Brain microvascular endothelial cell (primary cell): Measurements from ENCODE around the gene TSPAN32.
"Not testable (repeated sequence)": the region's sequence is repeated elsewhere in the genome, so short reads cannot be mapped to it uniquely, and the experiment has no call there.

Experiments
- DNase-seq: peaks from one replicate; pipeline ENCODE4 v3.0.0-alpha.2; 2020
- H3K27ac ChIP-seq: fragments of 250-450 bp; sonication (Bioruptor Pico); 2 replicates; pipeline ENCODE4 v1.5.1; 2020; ENCODE audit warnings: mild to moderate bottlenecking, moderate library complexity
- H3K27me3 ChIP-seq: fragments of 250-450 bp; sonication (Bioruptor Pico); replicated peaks from 2 replicates; pipeline ENCODE4 v1.5.1; 2020; ENCODE audit warnings: mild to moderate bottlenecking
- H3K36me3 ChIP-seq: fragments of 250-450 bp; sonication (Bioruptor Pico); replicated peaks from 2 replicates; pipeline ENCODE4 v1.5.1; 2020; ENCODE audit warnings: mild to moderate bottlenecking
- H3K4me3 ChIP-seq: 2 replicates; pipeline ENCODE4 v1.5.1; 2011; ENCODE audit warnings: low read depth, mild to moderate bottlenecking, control low read depth, low read length, moderate library complexity
- CTCF ChIP-seq: IDR thresholded peaks from 2 replicates; pipeline ENCODE4 v1.5.1; 2011; ENCODE audit warnings: low read depth, mild to moderate bottlenecking, moderate library complexity, low read length, control low read depth, inconsistent platforms; ENCODE audit errors: missing control alignments
- in situ Hi-C: cut with HindIII; loops from 2 replicates; pipeline ENCODE4 v1.10.0; 2017; ENCODE audit warnings: low sequenced_read_pairs, low pct_ligation_motif_present

The TSPAN32 gene

DNA sequence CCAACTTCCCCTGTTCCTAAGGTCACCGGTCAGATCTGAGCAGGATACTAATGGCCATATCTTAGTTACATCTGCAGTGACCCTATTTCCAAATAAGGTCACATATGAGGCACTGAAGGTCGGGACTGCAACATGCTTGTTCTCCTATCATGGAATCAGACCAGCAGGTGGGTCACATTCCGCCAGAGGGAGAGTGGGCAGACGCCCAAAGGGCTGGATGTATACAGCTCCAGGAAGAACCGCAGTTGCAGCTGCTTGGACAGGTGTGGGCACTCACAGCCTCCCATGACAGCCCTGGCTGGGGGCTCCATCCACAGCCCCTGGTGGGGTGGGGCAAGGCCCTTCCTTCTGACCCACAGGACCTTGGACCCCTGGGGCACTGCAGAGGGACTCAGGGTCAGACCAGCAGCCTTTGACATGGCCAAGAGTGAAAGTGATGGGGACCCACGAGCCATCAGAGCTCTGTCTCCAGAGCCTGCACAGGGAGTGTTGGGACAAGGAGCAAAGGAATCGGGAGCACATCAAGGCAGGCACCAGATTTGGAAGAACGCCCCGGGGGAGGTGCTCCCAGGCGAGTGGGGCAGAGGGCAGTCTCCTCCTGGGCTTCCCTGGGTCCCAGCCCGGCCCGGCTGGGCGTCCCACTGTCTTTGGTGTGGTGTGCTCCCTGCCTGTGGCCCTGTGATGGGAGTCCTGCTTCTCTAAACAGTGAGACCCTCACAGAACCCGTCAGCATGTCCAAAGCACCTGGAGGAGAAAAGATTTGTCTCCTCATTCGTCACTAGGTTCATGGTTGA is 62.0 kb downstream of the TSPAN32 start:
- Histone ChIP-seq H3K4me3 (no peak overlapping the region), H3K36me3 (no peaks in the 10 kb centered on the region), H3K27ac (no peak overlapping the region), H3K27me3 (no peaks in the 10 kb centered on the region)
- TF ChIP-seq CTCF, result no peak
- in situ Hi-C loops, result no loop called here
- no peak for DNase-seq

GRCh38 chr11:2364386-2364785 is 62.6 kb downstream of the TSPAN32 start:
- H3K4me3 ChIP-seq, in situ Hi-C loops, H3K36me3 ChIP-seq, H3K27me3 ChIP-seq, DNase-seq, H3K27ac ChIP-seq: not testable (repeated sequence)

DNA sequence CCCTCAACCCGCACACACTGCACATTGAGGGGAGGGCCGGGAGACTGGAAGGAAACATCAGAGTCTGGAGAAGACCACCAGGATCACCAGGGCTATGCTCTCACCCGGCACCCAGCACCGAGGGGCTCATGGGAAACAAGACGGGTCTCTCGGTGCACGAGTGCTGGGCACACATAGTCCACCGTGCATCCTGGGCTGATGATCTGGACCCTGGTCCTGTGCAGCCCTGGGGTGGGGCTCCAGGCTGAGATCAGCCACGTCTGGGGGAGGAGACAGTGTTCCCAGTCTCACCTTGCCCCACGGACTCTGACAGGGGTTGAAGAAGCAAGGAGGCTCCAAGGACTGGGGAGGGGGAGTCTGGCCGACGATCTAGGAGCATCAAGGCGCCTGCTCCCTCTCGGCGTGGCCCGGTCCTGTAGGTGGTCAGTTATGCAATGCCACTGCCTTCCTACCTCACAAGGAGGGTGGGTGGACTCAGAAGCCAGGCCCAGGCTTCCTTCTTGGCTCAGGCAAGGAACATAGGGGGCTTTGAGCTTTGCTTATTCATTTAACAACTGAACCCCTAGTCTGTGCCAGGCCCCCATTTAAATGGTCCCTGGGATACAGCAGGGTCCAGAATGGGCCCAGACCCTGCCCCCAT is 63.9 kb downstream of the TSPAN32 start:
- in situ Hi-C loops, result no loop called here
- no peak overlapping the region for H3K4me3 ChIP-seq

GRCh38 chr11:2366276-2366675 is 64.5 kb downstream of the TSPAN32 start:
- Histone ChIP-seq H3K27me3 (no peaks in the 10 kb centered on the region), H3K27ac (no peak overlapping the region), H3K4me3 (no peak overlapping the region), H3K36me3 (no peaks in the 10 kb centered on the region)
- no peak for TF ChIP-seq CTCF
- DNase-seq, result no peak
- in situ Hi-C loops, result no loop called here

More for the DNA sequence above, 63.9 kb downstream of the TSPAN32 start:
- no peak for DNase-seq
- Histone ChIP-seq H3K27me3 (no peaks in the 10 kb centered on the region), H3K27ac (no peak overlapping the region), H3K36me3 (no peaks in the 10 kb centered on the region)
- no peak for TF ChIP-seq CTCF

- DNase-seq, result no peak
- in situ Hi-C loops, result no loop called here
- TF ChIP-seq CTCF, result peak; percentile 21
- Histone ChIP-seq H3K4me3 (no peak overlapping the region), H3K27me3 (no peaks in the 10 kb centered on the region), H3K27ac (no peak overlapping the region), H3K36me3 (no peaks in the 10 kb centered on the region)
Observed at GRCh38 chr11:2366733-2367132, 64.9 kb downstream of the TSPAN32 start.

DNA sequence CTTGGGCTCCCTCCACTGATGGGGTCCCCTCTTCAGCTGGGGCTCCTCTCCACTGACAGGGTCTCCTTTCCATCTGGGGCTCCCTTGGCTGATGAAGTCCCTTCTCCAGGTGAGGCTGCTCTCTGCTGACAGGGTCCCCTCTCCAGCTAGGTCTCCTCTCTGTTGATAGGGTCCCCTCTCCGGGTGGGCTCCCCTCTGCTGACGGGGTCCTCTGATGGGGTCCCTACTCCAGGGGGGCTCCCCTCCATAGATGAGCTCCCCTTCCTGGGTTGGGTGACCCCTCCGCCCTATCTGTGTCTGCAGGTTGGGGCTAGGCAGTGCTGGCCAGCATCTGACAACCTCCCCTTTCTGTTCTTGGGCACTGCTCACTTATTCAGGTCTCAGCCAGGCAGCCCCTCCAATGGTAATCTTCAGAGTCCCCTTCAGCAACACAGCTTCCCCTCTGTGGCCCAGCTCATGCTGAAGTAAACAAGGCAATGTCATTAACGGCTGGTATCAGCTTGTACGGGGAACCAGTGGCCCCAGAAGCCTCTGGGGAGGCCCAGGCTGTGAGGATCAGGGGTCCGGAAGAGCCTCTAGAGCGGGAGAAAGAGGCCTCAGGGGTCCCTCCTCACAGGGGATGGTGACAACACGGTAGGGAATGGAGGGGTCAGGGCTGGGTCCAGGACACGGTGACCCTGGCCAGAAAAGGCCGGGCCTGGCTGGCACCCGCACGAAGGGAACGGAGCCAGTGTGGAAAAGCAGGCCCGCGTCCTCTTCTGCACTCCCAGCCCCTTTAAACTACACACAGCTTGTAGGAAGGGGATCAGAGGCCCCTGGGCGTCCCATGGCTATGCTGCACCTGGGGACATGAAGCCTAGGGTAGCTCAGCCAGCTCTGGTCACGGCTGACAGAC is 65.7 kb downstream of the TSPAN32 start:
- Histone ChIP-seq H3K27me3 (no peaks in the 10 kb centered on the region), H3K36me3 (no peaks in the 10 kb centered on the region), H3K4me3 (no peak overlapping the region), H3K27ac (no peak overlapping the region)
- TF ChIP-seq CTCF, result no peak
- in situ Hi-C loops, result no loop called here
- no peak for DNase-seq
